KOPT-K1 (cell line): Measurements from ENCODE around the gene DHRS7.
A peak's percentile ranks its signal among the peaks of the same experiment; 100 is the strongest.

ENCODE experiments used
- H3K27ac ChIP-seq: fragments of 200-600 bp; sonication (generic); 2 replicates; pipeline ENCODE4 v1.5.1; 2016; ENCODE audit warnings: antibody characterized with exemption, mild to moderate bottlenecking, low read depth, low read length; ENCODE audit not compliant: poor library complexity, severe bottlenecking
- H3K36me3 ChIP-seq: fragments of 200-600 bp; sonication (generic); 2 replicates; pipeline ENCODE4 v1.5.1; 2017; ENCODE audit warnings: antibody characterized with exemption, mild to moderate bottlenecking, low read length, moderate library complexity; ENCODE audit not compliant: insufficient read depth
- H3K9me3 ChIP-seq: fragments of 200-600 bp; sonication (generic); 2 replicates; pipeline ENCODE4 v1.5.1; 2017; ENCODE audit warnings: antibody characterized with exemption, low read length, mild to moderate bottlenecking; ENCODE audit not compliant: insufficient read depth, poor library complexity, severe bottlenecking

Gene DHRS7

DNA sequence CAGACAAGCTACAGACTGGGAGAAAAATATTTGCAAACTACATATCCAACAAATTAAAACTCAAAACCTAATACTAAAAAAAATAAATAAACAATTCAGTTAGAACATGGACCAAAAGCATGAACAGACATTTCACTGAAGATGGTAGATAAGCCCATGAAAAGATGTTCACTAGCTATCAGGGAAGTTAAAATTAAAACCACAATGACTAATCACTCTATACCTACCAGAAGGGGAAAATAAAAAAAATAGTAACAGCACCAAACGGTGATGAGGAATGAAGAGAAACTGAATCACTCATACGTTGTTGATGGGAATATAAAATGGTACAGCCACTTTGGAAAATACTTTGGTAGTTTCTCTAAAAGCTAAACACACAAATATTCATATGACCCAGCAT lies 31.1 kb upstream of the DHRS7 start:
- Histone ChIP-seq H3K9me3 (peaks cover 18% of the 10 kb centered on the region), H3K36me3 (no peaks in the 10 kb centered on the region), H3K27ac (peak overlapping the region; percentile 49)

DNA sequence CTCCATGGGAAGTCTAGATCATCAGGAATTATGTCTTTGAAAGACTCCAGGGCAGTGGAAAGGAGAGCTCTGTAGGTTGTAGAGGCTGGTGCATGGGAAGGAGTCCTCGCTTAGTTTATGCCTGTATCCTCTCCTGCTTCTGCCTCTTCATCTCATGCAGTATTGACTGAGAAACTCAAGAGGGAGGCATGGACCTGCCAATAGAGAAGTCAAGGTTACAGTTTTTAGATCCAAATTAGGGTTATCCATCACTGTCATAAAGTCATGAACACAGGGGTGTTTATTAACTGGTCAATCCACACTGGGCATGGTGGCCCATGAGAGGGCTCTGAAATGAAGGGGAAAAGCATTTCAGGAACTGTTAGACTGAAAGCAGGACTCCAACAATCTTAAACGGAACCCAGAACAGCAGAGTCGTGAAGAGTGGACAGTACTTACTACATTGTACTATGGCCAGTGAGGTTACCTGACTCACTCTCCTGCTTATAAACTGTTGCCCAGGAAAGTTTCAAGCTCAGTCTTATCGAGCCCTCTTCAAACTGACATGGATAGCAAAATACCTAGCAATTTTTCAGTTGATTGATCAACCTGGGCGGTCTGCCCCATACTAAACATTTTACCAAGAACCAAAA lies 30.1 kb upstream of the DHRS7 start:
- H3K9me3 ChIP-seq: peaks cover 18% of the 10 kb centered on the region
- H3K36me3 ChIP-seq: no peaks in the 10 kb centered on the region
- peak overlapping the region; percentile 49 for H3K27ac ChIP-seq

DNA sequence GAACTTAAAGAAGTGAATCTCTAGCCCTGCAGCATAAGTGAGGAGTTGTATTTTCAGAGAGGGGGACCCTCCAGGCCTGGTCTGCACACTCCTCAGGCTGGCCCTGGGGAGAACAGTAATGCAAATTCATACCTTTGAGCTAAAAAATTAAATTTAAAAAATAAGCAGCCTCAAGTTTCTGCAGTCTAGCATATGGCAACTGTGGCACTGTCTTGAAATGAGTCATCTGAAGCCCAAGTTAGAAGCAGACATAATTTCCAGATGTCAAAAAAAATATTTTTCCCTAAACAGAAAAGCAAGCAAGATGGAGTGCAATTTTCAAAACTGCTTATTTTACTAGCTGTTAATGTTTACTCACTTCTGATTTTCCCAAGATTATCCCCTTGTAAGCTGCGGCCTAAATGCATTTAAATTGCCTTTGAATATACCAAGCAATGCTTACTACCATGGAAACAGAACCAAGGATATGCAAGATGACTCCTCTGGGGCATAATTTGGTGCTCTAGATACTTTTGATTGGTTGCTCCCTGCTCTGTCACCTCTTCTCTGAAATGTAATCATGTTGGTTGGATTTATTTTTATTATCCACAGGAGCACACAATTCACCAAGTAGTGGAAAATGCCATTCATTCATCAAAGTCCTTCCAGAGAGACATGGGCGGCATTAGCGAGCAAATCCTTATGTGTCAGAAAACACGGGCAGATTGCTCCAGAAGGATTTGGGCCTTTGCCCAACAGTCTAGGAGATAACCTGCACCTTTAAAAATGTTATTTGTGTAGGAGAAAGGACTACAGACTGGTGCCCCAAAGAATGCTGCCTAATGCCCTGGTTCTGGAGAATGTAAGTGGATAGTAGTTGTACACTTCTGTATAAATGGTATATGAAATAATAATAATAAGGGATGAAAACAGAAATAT lies 25.0 kb upstream of the DHRS7 start:
- Histone ChIP-seq H3K36me3 (no peaks in the 10 kb centered on the region), H3K27ac (no peak overlapping the region), H3K9me3 (no peaks in the 10 kb centered on the region)

DNA sequence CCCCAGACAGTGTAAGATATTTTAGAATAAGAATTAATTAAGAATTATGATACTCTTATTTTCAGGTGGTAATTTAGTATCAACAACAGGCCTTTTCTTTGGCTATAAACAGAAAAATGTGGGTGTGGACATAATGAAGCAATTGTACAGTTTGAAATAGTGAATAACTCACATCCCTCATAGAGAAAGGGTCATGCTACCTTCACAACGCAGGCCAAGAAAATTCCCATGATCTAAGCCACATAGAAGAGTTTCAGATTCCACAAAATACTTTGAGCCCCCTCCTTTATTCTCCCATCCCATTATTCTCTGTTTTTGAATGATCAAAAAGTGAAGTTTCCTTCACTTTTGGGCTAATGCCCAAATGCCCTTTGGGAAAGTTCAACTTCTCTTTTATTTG lies 23.5 kb upstream of the DHRS7 start:
- H3K9me3 ChIP-seq: no peaks in the 10 kb centered on the region
- no peak overlapping the region for H3K27ac ChIP-seq

DNA sequence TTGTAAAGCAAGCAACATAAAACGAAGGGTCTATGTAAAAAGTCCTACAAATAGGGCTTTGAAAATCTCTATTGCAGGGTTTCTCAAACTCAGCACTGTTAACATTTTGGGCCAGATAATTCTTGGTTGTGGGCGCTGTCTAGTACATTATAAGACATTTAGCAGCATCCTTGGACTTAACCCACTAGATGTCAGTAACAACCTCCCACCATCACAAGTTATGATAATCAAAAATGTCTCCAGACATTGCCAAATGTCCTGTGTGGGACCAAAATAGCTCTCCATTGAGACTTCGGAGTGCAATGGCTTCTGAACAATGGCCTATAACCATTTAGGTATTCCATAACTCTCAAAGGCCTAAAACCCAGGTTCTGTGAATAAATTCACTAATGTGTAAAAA lies 22.9 kb upstream of the DHRS7 start:
- H3K36me3 ChIP-seq: no peaks in the 10 kb centered on the region

More for the DNA sequence above, 23.5 kb upstream of the DHRS7 start:
- H3K36me3 ChIP-seq: no peaks in the 10 kb centered on the region

DNA sequence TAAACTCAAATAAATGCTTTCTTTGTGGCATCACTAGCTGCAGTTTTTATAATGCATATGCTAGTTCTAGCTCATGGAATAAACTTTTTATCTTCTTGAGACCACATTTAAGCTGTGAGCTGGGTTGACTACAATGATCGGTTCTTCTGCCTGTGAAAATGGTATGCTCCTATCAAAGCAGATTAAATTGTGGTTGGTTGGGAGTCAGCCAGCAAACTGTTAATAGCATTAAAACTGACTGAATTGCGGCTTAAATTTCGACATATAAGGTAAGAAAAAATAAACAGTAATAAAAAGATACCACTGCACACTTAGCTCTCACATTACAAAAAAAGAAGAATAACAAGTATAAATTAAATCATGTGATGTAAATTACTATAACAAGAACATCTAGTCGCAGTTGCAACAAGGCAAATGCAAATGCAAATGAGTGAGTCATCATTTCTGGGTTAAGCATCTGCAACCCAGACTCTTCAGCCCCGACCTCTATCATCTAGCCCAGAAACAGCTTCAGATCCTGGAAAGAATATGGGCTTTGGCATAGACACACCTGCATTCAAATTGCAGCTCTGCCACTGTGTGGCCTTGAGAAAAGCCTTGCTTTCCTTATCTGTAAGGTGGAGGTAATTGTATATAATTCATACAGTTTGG lies 19.8 kb upstream of the DHRS7 start:
- Histone ChIP-seq H3K9me3 (no peaks in the 10 kb centered on the region), H3K36me3 (no peaks in the 10 kb centered on the region), H3K27ac (no peak overlapping the region)

More for the DNA sequence above, 22.9 kb upstream of the DHRS7 start:
- Histone ChIP-seq H3K27ac (no peak overlapping the region), H3K9me3 (no peaks in the 10 kb centered on the region)

DNA sequence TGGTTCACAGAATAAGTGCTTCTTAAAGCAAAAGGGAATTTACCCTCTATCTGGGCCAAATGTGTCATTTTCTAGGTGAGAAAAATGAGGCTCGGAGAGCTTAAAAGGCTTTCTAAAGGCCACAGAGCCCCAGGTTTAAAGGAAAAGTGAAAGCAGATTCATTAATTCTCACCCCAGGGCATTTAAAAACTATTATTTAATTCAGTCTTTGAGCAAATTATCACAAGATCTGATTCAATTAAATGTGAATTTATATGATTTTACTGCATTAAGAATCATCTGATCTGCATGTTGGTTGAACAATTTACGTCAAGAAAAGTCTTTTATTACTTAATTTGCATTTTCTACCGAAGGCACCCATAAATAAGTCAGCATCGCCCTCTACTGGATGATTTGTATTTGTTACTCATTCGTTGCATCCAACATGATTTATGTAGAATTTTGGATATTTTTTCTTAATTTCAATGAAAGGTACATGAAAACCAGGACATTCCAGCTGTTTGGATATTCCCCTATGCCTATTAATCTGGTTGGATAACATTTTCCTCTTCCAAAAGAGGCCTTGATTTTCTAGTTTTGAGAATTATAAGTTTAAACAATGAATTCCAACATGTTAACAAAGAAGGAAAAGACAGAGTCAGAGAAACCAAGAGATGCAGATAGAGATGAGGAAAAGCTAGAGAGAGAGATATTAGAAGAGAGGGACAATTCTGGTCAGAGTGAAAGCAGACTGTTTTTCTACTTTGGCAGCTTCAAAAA lies 19.1 kb upstream of the DHRS7 start:
- H3K27ac ChIP-seq: peak overlapping the region; percentile 43
- H3K36me3 ChIP-seq: no peaks in the 10 kb centered on the region
- H3K9me3 ChIP-seq: no peaks in the 10 kb centered on the region

DNA sequence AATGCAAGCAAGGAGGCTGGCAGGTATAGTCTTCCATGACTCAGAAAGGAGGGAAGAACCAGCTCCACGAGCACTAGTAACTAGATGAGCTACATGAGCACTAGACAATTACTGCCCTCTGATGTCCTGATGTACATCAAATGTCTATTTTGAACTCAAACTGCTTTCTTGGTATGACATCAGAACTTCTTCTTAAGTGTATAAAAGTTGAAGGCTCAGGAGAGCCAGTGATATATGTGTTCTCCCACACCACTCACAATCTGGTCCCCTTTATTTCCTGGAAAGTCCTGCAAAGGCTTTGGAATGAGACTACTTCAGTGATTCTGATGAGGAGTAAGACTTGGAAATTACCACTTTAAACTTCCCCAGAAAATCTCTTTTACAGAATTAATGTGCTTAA lies 18.5 kb upstream of the DHRS7 start:
- no peaks in the 10 kb centered on the region for H3K9me3 ChIP-seq
- peak overlapping the region; percentile 43 for H3K27ac ChIP-seq
- H3K36me3 ChIP-seq: no peaks in the 10 kb centered on the region

DNA sequence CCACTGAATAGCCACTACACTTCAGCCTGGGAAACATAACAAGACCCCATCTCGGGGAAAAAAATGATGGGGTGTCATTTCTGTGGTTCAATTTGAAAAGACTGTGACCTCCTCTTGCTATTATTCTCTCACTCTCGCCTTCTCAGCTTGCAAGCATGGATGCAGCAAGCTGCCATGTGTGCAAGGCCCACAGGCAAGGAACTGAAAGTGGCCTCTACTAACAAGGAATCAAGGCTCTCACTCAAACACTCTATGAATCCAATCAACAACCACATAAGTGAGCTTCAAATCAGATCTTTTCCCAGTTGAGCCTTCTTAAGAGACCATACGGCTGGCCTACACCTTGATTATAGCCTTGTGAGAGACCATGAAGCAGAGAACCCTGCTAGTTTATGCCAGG lies 17.9 kb upstream of the DHRS7 start:
- Histone ChIP-seq H3K9me3 (peaks cover 5% of the 10 kb centered on the region), H3K27ac (no peak overlapping the region), H3K36me3 (no peaks in the 10 kb centered on the region)

DNA sequence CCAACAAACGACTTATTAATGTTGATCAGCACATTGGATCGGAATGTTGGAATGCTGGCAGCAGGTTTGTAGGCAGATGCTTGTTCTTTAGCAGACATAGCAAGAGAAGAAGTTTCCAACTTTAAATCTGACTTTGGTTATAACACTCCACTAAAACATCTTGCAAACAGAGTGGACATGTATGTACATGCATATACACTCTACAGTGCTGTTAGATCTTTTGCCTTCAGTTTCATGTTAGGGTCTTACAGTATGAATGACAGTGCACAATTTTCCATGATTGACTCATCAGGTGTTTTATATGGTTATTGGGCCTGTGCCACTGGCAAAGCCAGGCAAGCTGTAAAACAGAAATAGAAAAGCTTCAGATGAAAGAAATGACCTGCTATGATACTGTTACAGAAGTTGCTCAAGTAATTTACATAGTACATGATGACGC lies 14.3 kb upstream of the DHRS7 start:
- H3K36me3 ChIP-seq: no peaks in the 10 kb centered on the region
- peaks cover 9% of the 10 kb centered on the region for H3K9me3 ChIP-seq
- H3K27ac ChIP-seq: no peak overlapping the region

DNA sequence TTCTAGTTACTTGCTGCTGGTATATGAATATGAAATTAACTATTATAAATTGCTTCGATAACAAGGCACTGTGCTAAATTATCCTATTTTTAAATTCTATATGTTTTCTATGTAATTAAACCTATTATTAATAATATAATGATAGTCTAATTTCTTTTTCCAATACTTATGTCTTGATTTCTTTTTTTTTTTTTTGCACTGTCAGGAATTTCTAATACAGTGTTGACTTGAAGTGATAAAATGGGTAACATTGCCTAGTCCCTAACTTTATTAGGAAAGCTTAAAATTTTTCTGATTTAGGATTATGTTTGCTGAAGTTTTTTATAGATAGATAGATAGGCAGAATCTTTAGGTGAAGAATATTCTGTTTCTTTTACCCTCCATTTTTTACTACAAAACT lies 13.6 kb upstream of the DHRS7 start:
- no peaks in the 10 kb centered on the region for H3K36me3 ChIP-seq
- H3K27ac ChIP-seq: no peak overlapping the region
- peaks cover 9% of the 10 kb centered on the region for H3K9me3 ChIP-seq

DNA sequence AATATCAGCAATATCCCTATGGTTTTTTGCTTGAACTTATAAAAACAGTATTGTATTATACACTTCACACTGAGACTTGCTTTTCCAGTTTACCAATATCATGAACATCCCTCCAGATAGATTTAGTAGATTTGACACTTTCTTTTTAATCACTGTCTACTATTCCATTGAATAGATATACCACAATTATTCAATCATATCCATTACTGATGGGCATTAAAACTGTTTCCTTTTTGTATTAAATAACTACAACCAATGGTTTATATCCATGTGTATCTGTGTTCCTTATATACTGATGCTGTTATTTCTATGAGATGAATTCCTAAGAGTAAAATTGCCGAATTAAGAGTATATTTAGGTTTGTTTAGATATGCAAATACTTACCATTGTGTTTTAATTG lies 13.0 kb upstream of the DHRS7 start:
- Histone ChIP-seq H3K36me3 (no peaks in the 10 kb centered on the region), H3K27ac (no peak overlapping the region), H3K9me3 (peaks cover 9% of the 10 kb centered on the region)

DNA sequence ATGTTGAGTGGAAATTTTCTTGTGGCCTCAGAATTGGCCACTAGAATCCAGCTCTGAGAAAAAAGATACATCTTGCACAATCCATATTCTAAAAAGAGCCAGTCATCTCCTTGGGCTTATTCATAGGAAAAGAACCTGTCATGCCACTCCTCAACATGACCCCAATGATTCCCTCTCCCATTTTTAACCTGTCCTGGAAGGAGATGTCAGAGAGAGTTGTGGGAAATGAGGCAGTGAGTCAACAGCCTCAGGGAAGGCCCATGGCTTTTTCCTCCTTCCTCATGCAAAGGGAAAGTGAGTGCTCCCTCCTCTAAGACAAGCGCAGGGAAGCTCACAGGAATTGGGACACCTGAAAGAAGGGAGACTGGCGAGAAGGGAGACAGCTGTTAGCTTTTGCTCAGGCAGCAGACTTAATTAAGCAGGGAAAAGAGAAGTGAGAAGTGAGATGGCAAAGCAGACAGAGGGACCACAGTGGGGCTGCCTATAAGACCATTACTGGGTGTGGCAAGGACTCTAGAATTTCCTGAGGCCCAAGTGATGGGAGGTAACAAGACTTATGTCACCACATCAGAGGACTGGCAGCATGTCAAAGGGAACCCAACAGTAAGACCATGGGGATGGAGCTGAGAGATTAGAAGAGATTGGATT lies 10.2 kb upstream of the DHRS7 start:
- Histone ChIP-seq H3K27ac (no peak overlapping the region), H3K9me3 (peaks cover 9% of the 10 kb centered on the region), H3K36me3 (no peaks in the 10 kb centered on the region)
